ENCODE measurements around the gene SLC1A3. TPM values are rescaled to one million over a fixed set of nuclear protein-coding genes. Genes with fewer than 3 reads are reported as not detected.

The SLC1A3 gene
- total RNA-seq, 1 donor from 2014 or later: 4.0 TPM

DNA sequence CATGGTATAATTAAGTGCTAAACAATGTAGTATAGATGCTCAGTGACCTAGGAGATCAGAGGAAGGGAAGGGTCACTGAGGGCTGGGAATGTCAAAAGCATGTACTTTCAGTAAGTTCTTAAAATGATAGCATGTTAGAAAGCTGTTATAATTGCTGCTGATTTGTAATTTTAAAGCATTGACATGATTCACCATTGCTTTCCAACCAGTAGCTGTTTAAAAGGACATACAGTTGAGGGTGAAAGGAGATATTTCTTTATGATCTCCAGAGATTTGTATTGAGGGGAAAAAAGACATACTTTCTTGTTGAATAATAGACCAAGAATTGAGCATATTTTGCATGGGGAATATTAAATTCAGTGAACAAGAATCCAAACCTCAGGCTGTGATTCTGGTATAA is 1.2 kb upstream of the SLC1A3 start:
- no peak for DNase-seq (ENCODE audit: low spot score)
- H3K27me3 Mint-ChIP-seq (ENCODE audit: unreplicated experiment): no peaks in the 10 kb centered on the region
- no peak overlapping the region for H3K27ac Mint-ChIP-seq (ENCODE audit: unreplicated experiment)
- no peaks in the 10 kb centered on the region for H3K9me3 Mint-ChIP-seq (ENCODE audit: unreplicated experiment)
- no peaks in the 10 kb centered on the region for H3K36me3 Mint-ChIP-seq (ENCODE audit: low read depth, unreplicated experiment)
- H3K4me1 Mint-ChIP-seq (ENCODE audit: unreplicated experiment): no peaks in the 10 kb centered on the region
- TF ChIP-seq, protein P1, sequence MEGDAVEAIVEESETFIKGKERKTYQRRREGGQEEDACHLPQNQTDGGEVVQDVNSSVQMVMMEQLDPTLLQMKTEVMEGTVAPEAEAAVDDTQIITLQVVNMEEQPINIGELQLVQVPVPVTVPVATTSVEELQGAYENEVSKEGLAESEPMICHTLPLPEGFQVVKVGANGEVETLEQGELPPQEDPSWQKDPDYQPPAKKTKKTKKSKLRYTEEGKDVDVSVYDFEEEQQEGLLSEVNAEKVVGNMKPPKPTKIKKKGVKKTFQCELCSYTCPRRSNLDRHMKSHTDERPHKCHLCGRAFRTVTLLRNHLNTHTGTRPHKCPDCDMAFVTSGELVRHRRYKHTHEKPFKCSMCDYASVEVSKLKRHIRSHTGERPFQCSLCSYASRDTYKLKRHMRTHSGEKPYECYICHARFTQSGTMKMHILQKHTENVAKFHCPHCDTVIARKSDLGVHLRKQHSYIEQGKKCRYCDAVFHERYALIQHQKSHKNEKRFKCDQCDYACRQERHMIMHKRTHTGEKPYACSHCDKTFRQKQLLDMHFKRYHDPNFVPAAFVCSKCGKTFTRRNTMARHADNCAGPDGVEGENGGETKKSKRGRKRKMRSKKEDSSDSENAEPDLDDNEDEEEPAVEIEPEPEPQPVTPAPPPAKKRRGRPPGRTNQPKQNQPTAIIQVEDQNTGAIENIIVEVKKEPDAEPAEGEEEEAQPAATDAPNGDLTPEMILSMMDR (IDR thresholded peaks at IDR 0.05; ENCODE audit: unreplicated experiment): no peak
- no peak overlapping the region for H3K4me3 Mint-ChIP-seq (ENCODE audit: unreplicated experiment)

GRCh38 chr5:36606036-36606427 is 374 bp upstream of the SLC1A3 start:
- no peaks in the 10 kb centered on the region for H3K4me1 Mint-ChIP-seq (ENCODE audit: unreplicated experiment)
- TF ChIP-seq, protein P1 (IDR thresholded peaks at IDR 0.05; ENCODE audit: unreplicated experiment): no peak
- no peak for DNase-seq (ENCODE audit: low spot score)
- no peak overlapping the region for H3K27ac Mint-ChIP-seq (ENCODE audit: unreplicated experiment)
- no peaks in the 10 kb centered on the region for H3K36me3 Mint-ChIP-seq (ENCODE audit: low read depth, unreplicated experiment)
- no peaks in the 10 kb centered on the region for H3K9me3 Mint-ChIP-seq (ENCODE audit: unreplicated experiment)
- no peaks in the 10 kb centered on the region for H3K27me3 Mint-ChIP-seq (ENCODE audit: unreplicated experiment)
- H3K4me3 Mint-ChIP-seq (ENCODE audit: unreplicated experiment): peak overlapping the region; percentile 92

DNA sequence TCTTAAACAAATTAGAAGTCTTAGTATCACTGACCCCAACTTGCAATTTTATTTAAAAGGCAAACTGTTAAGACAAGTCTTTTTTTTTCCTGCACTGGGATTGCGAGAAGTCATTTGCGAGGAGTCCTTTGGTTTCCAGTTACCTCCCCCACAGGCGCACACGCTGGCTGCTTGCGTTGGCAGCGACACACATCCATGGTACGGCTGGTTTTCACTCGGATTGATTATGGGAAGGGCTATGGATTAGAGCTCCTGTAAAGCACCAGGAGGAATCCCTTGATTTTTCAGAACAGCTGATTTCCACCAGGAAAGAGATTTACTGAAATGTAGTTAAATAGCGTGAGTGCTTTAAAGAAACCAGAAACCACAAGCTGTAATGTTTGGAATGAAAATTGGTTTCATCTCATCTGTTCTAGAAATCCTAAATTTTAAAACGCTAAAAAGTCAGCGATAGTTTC is 737 bp downstream of the SLC1A3 start:
- Mint-ChIP-seq H3K27ac (ENCODE audit: unreplicated experiment) (peak overlapping the region; percentile 15), H3K4me1 (ENCODE audit: unreplicated experiment) (no peaks in the 10 kb centered on the region), H3K27me3 (ENCODE audit: unreplicated experiment) (no peaks in the 10 kb centered on the region), H3K9me3 (ENCODE audit: unreplicated experiment) (no peaks in the 10 kb centered on the region), H3K4me3 (ENCODE audit: unreplicated experiment) (peak overlapping the region; percentile 92), H3K36me3 (ENCODE audit: low read depth, unreplicated experiment) (no peaks in the 10 kb centered on the region)
- TF ChIP-seq, protein P1 (IDR thresholded peaks at IDR 0.05; ENCODE audit: unreplicated experiment): no peak
- DNase-seq (ENCODE audit: low spot score): peak; percentile 35

- Mint-ChIP-seq H3K27ac (ENCODE audit: unreplicated experiment) (no peak overlapping the region), H3K4me1 (ENCODE audit: unreplicated experiment) (no peaks in the 10 kb centered on the region), H3K9me3 (ENCODE audit: unreplicated experiment) (no peaks in the 10 kb centered on the region), H3K4me3 (ENCODE audit: unreplicated experiment) (no peak overlapping the region), H3K36me3 (ENCODE audit: low read depth, unreplicated experiment) (no peaks in the 10 kb centered on the region), H3K27me3 (ENCODE audit: unreplicated experiment) (no peaks in the 10 kb centered on the region)
- TF ChIP-seq, protein P1 (IDR thresholded peaks at IDR 0.05; ENCODE audit: unreplicated experiment): no peak
- DNase-seq (ENCODE audit: low spot score): no peak
These were observed 1.7 kb downstream of the SLC1A3 start for GRCh38 chr5:36607838-36608783.

GRCh38 chr5:36610621-36611020 is 4.2 kb downstream of the SLC1A3 start:
- no peak overlapping the region for H3K27ac Mint-ChIP-seq (ENCODE audit: unreplicated experiment)
- TF ChIP-seq, protein P1 (IDR thresholded peaks at IDR 0.05; ENCODE audit: unreplicated experiment): no peak
- no peak for DNase-seq (ENCODE audit: low spot score)
- H3K4me1 Mint-ChIP-seq (ENCODE audit: unreplicated experiment): peaks cover 4% of the 10 kb centered on the region
- H3K9me3 Mint-ChIP-seq (ENCODE audit: unreplicated experiment): no peaks in the 10 kb centered on the region
- H3K4me3 Mint-ChIP-seq (ENCODE audit: unreplicated experiment): no peak overlapping the region
- no peaks in the 10 kb centered on the region for H3K36me3 Mint-ChIP-seq (ENCODE audit: low read depth, unreplicated experiment)
- peaks cover 2% of the 10 kb centered on the region for H3K27me3 Mint-ChIP-seq (ENCODE audit: unreplicated experiment)
